ENCODE results near the gene TKT. TPM values are rescaled to one million over a fixed set of nuclear protein-coding genes. Genes with fewer than 3 reads are reported as not detected.

The TKT gene
- total and polyA plus RNA-seq, 2 of the 13 experiments (the other 11 are each of a cell fraction or from before 2014, with no cell fraction given): 150 to 238 TPM

- no peak for TF ChIP-seq ATF2 (CRISPR knock-in tag; IDR thresholded peaks at IDR 0.05)
- TF ChIP-seq KLF6 (CRISPR knock-in tag; IDR thresholded peaks at IDR 0.05): no peak
- TF ChIP-seq ZNF367 (CRISPR knock-in tag; IDR thresholded peaks at IDR 0.05; ENCODE audit: borderline replicate concordance): no peak
- TF ChIP-seq HNRNPK (IDR thresholded peaks at IDR 0.05; ENCODE audit: low read depth, low read length, poor library complexity, severe bottlenecking): no peak
- TF ChIP-seq CEBPB (IDR thresholded peaks at IDR 0.05; ENCODE audit: borderline replicate concordance, low read depth, low read length): no peak
- no peak for TF ChIP-seq GPN1 (CRISPR knock-in tag; IDR thresholded peaks at IDR 0.05; ENCODE audit: borderline replicate concordance)
- TF ChIP-seq BCL3 (CRISPR knock-in tag; IDR thresholded peaks at IDR 0.05): peak; percentile 43; the same call in 1 of the 2 replicates
- no peak for TF ChIP-seq ZBTB43 (CRISPR knock-in tag; conservative IDR thresholded peaks at IDR 0.05)
- TF ChIP-seq ZNF362 (CRISPR knock-in tag; IDR thresholded peaks at IDR 0.05; ENCODE audit: borderline replicate concordance): no peak
- no peak; the same call in 1 of the 2 replicates for TF ChIP-seq ETS1 (CRISPR knock-in tag; IDR thresholded peaks at IDR 0.05)
- TF ChIP-seq ZNF674 (CRISPR knock-in tag; IDR thresholded peaks at IDR 0.05; ENCODE audit: low read depth): 0 out of 2 replicates have a peak, but pooled peaks have one; percentile 49
- TF ChIP-seq PATZ1 (CRISPR knock-in tag; IDR thresholded peaks at IDR 0.05): peak; percentile 68
- no peak for TF ChIP-seq GTF2F1 (IDR thresholded peaks at IDR 0.05; ENCODE audit: low read length)
- no peak for TF ChIP-seq ZEB1 (IDR thresholded peaks at IDR 0.05; ENCODE audit: insufficient replicate concordance, low read depth)
- no peak for TF ChIP-seq PCBP2 (optimal IDR thresholded peaks at IDR 0.05; ENCODE audit: low read depth, low read length, poor library complexity, severe bottlenecking)
- no peak for TF ChIP-seq ZNF775 (CRISPR knock-in tag; IDR thresholded peaks at IDR 0.05; ENCODE audit: borderline replicate concordance)
- TF ChIP-seq RARA (CRISPR knock-in tag; IDR thresholded peaks at IDR 0.05): peak; percentile 24; the same call in 1 of the 2 replicates
- 0 out of 2 replicates have a peak, but pooled peaks have one; percentile 15 for TF ChIP-seq HMG20B (CRISPR knock-in tag; conservative IDR thresholded peaks at IDR 0.05)
These were observed at the start of gene TKT (continued) for GRCh38 chr3:53255775-53256703.
